GM18526 (cell line): ENCODE results near the gene AIPL1.

ENCODE experiments used
- POLR2A ChIP-seq: IDR thresholded peaks from 3 replicates; pipeline ENCODE4 v1.6.1; 2011; ENCODE audit not compliant: insufficient read length; ENCODE audit errors: extremely low read depth

Gene AIPL1

DNA sequence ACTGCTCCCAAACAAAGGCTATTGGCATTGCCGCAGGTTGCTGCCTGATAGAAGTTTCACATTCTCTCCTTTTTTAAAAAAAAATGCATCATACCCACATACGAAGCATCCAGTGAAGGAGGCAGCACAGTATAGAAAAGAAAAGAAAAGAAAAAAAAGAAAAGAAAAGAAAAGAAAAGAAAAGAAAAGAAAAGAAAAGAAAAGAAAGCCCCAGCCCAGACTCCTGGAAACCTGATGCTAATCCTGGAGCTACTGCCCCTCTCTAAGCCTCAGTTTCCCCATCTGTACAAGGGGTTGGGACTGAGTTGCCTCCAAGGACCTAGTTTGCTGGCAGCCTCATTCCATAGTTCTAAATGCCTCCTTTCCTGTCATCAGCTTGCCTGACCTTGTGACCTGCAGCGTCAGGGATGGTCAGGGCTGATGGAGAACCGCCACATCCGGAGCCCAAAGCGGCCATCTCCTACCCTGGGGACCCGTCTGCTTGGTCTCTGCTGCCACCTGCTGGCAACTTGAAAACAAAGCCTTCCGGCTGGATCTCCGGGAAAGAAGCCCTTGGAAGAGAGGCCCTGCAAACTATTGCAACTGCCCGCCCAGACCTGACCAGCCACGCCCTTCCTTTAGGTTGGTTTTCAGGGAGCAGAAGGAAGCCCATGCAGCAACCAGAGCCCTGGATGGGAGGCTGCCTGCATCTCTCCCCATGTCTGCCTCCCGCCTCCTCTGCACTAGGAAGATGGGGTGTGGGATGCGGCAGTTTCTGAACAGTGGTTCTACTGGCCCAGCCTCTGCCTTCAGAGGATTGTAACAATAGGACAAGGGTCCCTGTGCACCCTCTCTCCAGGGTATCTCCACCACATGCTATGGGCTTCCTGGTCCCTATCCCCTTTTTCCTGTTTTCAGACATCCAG lies 13.0 kb downstream of the AIPL1 start:
- TF ChIP-seq POLR2A: no peak

DNA sequence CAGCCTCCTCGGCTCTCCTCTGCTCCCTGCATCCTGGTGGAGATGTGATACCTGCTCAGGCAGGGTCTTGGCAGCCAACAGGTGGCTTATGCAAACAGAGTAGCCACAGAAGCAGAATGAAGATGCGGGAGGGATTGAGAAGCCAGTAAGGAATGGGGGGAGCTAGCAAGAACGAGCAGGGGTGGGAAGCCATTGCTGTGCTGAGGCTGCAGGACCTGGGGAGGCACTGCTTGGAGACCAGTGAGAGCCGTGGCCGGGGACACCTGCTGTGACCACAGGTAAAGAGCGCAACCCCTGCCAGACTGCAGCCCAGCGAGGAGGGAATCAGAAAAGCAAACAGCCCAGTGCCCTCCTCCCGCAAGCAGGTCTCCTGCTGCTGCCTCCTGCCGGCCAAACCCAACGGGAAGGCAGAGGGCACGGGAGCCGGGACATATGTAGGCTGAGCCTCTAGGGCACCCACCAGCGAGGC lies 14.7 kb downstream of the AIPL1 start:
- TF ChIP-seq POLR2A: no peak

DNA sequence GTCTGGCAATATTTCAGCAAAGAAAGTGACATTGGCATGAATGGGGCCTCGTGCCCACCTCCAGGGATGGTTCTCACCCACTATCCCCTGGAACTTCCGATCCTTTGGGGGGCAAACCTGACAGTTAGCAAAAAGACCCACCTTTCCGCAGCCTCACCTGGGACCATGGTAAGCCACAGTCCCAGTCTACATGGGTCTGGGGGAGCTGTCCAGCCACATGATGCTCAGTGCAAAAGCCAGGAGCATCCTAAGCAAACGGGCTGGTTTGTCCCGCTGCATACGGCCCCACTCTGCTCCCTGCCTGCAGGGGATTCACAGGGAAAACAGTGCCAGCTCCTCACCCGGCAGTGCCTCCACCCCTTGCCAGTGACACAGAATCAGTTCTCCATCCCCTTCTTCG lies 19.3 kb downstream of the AIPL1 start:
- no peak for TF ChIP-seq POLR2A

- TF ChIP-seq POLR2A: no peak
Observed at GRCh38 chr17:6413065-6413464, 21.9 kb downstream of the AIPL1 start.

DNA sequence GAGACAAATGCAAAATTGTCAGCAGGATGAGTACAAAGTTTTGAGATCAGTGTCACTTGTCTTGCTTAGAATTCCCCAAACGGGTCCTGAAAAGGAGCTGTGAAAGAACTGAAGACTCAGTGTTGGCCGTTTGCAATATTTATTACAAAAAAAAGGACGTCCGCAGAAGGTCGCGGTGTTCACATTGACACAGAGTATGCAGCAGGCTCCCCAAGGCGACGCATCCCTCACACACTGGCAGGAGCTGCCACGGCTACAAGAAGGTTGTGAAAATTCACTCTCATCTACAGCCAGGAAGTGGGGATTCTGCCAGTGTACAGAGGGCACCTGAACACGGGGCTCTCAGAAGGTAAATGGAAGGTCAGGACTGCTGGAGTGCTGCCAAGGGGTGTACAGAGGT lies 26.2 kb downstream of the AIPL1 start:
- TF ChIP-seq POLR2A: no peak

DNA sequence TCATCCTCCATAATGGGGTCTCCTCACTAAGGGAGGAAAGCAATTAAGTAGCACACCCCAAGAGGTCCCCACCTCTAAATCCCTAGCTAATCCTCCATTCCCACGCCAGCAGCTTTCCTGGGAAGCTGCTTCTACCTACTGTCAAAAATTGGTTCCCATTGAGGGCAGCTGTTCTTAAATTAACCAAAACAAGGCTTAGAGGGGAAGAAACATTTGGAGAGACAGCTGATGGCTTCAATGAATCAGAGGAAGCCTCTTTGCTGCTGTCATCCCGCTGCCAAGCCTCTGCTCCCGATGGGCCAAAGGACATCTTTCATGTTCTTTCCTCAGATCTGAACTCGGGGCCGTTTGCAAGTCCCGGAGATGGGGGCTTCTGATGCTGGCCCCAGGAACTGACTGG lies 26.6 kb downstream of the AIPL1 start:
- no peak for TF ChIP-seq POLR2A

- TF ChIP-seq POLR2A: no peak
Observed at GRCh38 chr17:6402258-6402657, 32.7 kb downstream of the AIPL1 start.

GRCh38 chr17:6398955-6399354 lies 36.0 kb downstream of the AIPL1 start:
- no peak for TF ChIP-seq POLR2A

DNA sequence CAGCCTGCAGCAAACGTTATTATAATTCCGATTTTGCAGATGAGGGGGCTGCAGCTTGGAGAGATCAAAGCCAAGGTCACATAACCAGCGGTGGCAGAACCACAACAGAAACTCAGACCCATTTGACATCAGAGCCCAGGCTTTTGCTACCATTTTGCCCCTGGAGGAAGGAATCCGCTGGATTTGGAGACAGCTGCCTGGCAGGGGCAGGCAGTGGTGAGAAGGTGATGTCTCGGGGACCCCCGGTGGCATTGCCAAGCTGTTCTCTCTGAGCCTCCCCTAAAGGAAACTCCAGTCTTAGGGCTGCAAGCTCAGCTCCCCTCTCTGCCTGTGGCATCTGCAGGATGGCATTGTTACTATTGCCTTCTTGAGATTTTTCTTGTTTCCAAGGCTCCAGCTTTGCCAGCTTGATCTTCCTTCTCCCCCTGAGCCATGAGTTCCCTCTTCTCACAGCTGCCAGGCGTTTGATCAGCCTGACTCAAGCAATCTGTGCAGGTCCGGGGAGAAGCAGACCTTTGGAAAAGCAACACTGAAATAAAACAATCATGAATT lies 40.8 kb downstream of the AIPL1 start:
- no peak for TF ChIP-seq POLR2A

GRCh38 chr17:6393351-6393952 lies 41.5 kb downstream of the AIPL1 start:
- TF ChIP-seq POLR2A: no peak

DNA sequence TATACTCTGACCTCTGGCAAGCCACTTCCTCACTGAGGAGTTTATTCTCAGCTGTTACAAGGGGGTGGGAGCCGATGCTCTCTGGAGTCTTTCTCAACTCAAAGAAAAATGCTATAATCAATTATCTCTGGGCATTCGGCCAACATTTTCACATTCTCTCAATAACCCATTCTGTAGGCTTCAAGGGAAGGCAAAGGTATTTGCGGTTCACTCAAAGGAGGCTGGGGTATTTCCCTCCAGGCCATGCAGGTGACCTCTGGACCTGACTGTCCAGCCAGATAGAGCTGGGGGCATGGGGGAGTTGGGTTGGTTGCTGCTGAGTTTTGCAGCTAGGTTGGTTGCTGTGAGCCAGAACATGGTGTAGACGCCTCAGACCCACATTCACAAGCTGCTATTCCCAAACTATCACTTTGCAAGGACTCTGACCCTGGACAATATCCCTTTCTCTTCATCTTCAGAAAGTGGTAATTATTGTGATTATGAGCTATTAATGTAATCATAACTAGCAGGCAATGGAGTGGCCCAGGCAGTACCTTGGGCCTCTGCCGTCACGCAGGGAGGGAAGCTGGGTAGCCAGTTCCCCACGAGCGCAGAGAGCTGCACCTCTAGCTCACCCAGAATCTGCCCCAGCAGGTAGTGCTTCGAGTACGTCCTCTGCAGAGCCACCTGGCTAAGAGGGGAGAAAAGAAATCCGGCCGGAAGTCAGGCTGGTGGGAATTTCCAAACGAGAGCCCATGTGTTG lies 42.1 kb downstream of the AIPL1 start:
- no peak for TF ChIP-seq POLR2A

DNA sequence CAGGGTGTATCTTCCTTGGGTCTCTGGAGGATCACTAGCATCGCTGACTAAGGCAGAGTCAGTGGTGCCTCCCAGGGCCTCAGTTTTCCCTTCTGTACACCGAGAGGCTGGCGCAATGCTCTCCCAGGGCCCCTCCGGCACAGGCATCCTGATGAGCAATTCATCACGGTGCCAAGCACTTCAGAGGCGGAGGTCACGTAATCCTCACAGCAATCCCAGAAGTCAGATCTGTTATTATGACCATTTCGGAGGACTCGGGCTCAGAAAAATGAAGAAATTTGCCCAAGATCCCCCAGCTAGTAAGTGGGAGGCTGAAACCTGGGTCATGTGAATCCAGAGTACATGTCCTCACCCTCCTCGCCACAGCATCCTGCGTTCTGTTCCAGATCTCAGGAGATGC lies 46.5 kb downstream of the AIPL1 start:
- no peak for TF ChIP-seq POLR2A

- no peak for TF ChIP-seq POLR2A
Observed at GRCh38 chr17:6387858-6388257, 47.1 kb downstream of the AIPL1 start.

DNA sequence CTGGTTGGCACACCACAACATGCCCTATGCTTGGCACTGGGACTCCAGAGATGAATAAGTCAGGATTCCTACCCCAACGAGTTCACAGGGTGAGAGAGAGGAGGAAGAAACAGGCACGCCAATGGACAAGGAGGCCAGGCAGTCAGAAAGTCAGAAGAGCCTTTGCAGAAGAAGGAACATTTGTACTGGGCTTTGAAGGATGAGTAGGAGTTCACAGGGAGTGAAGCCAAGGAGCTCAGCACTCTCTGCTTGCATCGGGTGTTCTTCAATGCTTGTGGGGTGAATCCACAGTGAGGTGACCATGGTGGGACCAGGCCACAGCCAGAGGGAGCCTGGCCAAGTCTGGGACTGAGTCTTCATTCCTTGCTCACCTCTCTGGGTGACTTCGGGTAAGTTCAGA lies 47.5 kb downstream of the AIPL1 start:
- TF ChIP-seq POLR2A: no peak

GRCh38 chr17:6386041-6386630 lies 48.8 kb downstream of the AIPL1 start:
- TF ChIP-seq POLR2A: no peak

DNA sequence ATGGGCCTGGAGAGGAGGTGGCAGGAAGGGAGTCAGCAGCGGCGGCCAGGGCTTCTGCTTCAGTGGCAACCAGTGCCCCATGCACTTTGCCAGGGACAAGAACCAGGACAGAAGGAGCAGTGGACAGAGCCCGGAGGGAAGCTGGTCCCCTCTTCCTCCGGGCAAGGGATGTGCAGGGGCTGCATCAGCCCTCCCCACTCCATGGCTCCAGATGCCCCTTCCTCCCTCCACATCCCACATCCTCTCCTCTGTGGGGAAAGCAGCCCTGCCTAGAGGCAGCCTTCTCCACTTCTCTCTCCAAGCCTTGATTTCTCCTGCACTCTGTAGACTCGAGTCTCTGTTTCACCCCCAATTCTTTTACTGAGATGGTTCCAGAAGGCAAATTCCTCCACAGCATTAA lies 50.4 kb downstream of the AIPL1 start:
- no peak for TF ChIP-seq POLR2A
